Daoy (cell line): ENCODE measurements around the gene TUBB1. TPM values are rescaled to one million over a fixed set of nuclear protein-coding genes. Genes with fewer than 3 reads are reported as not detected.
"Not testable (repeated sequence)": the region's sequence is repeated elsewhere in the genome, so short reads cannot be mapped to it uniquely, and the experiment has no call there.

Experiments used
- DNase-seq: peaks from one replicate; pipeline ENCODE4 v3.0.0-alpha.2; 2015; ENCODE audit warnings: low read depth
- total RNA-seq: library from RNA; depleted of rRNA; stranded (reverse); fragments of >200 nt; shearing (Covaris generic); gene quantifications from 2 replicates; pipeline ENCODE4 v1.2.3, GENCODE V29; 2014

Gene TUBB1
- total RNA-seq, 1 experiment from 2014 or later = not detected

DNA sequence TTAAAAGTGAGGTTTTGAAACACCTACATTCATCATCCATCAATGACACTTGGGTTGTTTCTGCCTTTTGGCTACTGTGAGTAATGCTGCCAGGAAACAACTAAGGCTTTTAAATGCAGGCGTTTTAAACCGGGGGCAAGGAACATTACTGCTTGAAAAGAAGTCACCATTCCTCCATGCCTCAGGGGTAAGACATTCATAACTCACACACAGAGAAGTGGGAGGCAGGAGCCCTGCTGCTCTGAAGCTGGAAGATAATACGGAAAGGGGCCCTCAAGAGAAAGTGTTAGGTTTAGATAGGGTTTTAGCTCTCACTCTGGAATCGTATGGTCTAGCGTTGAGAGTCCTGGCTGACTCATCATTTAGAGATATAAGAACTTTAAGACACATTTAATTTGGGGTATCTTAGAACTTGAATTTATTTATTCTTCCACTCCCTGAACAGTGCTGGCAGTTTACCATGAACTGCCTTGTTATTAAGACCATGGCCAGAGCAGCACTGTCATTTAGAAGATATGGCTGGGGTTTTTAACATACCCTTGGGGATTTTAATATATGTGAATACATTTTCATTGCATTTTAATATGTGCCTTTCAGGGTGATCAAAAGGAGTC, 1.8 kb downstream of the TUBB1 start:
- DNase-seq = peak; percentile 61

DNA sequence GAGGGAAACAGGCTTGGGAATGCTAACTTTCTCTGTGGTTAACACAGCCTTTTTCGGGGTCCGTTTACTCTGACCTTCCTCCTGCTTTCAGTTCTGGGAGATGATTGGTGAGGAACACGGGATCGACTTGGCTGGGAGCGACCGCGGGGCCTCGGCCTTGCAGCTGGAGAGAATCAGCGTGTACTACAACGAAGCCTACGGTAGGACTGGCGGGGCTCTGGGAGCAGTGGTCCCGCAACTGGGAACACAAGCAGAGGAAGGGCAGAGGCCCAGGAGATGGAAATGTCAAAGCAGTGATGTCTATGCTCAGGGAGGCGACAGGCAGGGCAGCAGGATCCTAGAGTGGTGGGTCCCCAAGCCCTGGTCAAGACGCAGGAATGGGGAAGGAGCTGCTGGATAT, 3.5 kb downstream of the TUBB1 start:
- DNase-seq = no peak

DNA sequence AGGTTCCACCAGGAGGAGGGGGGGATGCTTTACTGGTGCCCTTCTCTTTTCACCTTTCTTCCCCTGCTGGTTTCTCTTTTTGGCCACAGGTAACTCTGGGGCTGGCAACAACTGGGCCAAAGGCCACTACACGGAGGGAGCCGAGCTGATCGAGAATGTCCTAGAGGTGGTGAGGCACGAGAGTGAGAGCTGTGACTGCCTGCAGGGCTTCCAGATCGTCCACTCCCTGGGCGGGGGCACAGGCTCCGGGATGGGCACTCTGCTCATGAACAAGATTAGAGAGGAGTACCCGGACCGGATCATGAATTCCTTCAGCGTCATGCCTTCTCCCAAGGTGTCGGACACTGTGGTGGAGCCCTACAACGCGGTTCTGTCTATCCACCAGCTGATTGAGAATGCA, 4.4 kb downstream of the TUBB1 start:
- no peak for DNase-seq

DNA sequence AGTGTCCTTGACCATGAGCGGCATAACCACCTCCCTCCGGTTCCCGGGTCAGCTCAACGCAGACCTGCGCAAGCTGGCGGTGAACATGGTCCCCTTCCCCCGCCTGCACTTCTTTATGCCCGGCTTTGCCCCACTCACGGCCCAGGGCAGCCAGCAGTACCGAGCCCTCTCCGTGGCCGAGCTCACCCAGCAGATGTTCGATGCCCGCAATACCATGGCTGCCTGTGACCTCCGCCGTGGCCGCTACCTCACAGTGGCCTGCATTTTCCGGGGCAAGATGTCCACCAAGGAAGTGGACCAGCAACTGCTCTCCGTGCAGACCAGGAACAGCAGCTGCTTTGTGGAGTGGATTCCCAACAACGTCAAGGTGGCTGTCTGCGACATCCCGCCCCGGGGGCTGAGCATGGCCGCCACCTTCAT, 4.9 kb downstream of the TUBB1 start:
- no peak for DNase-seq

DNA sequence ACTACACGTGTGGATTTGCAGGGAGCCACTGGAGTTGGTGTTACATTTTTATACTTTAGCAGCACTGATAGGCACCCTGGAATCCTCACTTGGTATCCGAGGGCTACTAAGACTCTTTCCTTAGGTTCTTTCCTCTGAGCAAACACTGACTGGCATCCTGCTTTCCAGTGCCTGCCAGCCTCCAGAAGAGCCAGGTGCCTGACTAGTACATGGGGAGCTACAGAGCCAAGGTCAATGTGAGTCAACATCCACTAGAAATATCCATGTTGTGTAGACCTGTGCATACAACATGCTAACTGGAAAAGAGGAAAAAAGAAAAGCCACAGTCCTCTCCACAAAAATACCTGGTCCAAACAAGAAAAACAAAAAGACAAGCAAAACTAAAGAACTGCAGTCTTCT, 5.9 kb downstream of the TUBB1 start:
- no peak for DNase-seq

DNA sequence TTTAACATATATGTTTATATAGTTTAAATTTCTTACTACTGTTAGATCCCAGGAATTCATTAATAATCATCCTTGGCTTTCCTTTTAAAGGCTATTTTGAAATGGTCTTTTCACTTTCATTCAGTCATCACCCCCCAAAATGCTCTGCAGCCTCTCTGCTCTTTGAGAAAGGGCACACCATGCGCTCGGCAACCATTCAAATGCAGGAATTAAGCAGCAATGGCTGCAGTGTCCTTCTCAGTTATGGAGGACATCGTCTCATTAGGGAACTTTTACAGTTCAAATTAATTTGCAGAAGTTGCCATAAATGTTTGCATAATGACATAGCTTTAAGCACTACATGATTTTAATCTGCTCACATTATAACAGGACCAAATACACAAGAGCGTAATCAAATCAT, 6.3 kb downstream of the TUBB1 start:
- DNase-seq = no peak

DNA sequence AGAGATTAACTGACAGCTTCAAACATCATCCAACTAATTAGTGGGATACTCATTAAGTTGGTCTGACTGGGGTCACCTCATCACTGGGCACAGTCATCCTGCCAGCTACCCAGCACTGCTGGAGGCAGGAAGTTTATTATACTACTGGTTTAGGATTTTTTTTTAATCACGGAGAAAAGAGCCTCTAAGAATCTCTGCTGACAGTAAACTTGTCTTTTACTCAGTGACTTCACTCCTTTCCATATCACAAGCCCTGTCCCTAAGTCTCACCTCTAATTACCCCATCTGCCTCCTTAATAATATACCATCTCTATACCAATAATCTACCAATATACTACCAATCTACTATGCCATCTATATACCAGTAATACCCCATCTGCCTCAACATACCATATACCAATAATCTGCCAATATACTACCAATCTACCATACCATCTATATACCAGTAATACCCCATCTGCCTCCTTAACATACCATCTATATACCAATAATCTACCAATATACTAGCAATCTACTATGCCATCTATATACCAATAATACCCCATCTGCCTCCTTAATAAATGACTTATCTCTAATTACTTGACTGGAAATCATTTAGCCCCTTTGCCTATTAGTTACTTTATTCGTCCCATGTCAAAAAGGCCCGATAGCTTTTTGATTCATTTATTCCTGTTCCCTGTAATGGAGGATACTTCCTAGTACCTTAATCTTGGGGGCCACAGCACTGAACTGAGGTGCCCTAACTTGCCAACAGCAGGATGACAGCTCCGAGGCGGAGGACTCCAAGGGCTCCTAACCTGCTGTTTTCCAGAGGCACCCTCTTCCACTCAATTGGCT, 7.9 kb downstream of the TUBB1 start:
- no peak for DNase-seq

DNA sequence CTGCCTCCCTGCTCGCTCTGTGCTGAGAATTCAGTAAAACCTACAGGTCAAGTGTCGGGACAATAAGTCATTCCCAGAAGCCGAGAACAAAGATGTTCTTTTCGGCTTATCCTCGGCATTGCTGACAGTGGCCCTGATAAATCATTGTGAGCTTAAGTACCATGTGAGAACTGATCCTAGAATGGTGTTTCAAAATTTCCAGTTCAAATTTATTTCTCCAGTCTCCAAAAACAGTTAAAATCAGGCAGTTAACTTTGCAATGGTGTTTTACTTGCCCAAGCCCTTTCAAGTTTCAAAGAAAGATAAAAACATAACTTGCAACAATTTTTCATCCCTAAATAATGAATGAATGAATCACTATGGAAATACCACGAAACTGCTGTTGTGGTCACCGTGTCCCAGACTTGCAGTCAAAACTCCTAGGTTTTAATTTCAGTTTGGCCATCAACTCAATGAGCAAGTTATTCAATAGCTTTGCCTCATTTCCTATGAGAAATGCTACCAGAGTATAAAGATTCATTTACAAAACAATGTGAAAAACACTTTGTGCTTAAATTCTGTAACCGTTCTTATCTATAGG, 8.6 kb downstream of the TUBB1 start:
- peak; percentile 70 for DNase-seq

DNA sequence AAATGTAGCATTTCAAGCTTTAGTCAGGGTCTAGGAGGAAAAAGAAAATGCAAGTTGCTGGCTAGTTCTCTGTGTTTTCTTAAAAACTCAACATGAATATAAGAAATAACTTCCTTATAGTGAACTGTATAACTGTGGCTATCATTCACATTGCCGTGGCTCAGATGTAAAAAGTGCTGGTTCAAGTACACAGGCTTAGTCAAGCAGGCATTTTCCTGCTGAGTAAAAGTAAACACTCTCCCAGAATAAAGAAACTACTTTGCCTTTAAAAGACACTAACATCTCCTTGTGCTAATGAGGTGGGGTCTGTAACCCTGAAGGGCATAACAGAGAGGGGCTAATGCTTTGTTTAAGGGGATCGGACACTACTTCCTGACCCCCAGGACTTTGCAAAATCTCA, 9.6 kb downstream of the TUBB1 start:
- DNase-seq = no peak

DNA sequence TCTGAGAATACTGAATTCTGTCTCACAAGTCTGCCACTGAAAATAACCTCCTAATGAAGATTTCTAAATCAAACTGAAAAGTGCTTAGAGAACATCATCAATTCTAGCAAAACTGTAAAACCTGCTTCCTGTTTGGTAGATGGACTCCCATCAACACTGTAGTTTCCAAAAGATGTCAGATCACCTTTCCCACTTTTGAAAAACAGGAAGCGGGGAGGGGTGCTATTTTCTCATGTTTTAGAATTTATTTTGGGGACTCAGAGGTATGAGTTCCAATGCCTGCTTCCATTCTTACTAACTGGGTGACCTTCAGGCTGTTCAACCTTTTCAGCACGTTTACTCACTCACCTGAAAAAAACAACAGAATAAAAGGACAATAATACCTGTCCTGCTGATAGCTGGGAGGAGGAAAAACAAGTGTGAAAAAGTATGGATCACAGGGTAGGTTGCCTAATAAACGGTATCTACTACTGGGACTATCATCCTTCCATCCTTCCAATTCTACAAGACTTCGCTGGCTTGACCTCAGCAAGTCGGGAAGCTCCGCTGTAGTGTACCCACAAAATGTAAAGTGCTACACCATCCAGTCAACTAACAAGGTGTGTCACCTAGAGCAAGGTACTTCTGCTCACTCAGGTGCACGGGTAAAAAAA, 11.8 kb downstream of the TUBB1 start:
- DNase-seq = no peak

DNA sequence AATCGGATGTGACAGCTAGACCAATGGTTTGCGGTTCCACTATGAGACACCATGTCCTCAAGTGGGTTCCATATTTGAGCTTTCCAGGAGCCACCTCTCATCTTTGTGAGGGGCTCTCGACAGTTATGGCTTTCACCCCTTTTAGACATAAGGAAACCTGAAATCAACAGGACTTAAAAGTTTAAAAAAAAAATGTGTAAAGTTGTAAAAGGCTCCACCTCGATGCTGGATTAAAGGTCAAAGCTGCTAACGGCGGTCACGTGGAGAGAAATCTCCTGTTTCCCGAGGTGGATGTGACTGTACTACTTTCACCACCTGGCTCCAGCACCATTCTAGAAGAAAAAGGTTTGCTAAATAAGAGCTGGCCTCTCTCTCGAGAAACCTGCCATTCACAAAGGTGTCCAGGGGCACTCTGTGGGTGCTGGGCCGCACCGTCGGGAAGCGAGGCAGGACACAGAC, 12.4 kb downstream of the TUBB1 start:
- DNase-seq = no peak

DNA sequence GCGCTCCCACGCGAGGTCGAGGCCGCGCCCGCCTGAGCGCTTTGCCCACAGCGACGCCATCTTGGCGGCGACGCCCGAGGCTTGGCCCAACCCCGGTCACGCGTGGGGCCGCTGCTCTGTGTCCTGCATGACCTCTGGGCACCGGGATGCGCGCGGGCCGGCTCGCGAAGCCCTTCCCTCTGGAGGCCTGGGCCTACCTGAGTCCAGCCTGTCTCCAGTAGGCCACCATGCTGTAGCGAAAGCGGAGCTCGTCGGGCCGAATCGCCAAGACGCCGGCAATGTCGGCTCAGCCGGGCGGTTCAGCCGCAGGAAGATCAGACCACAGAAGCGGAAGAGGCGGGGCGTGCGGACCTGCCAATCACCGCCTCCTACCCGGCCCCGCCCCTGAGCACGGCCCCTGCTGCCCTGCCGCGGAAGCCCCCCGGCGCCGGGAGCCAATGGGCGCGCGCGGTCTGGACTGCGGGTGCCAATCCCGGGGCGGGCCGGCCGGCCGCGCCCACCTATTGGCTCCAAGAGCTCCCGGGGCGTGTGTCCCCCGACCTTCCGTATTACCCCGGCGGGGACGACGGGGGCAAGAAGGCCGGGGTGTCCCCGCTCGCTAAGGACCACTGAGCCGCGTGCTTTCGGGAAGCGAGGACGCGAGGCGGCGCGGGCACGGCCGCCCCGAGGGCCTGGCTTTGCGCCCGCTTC, 12.9 kb downstream of the TUBB1 start, which contains the start of gene ATP5F1E:
Gene ATP5F1E, minus strand, starts transcription at position 313 of the 690 bp plus-strand sequence. Its CDS starts 84 bp downstream, at position 229.
- DNase-seq = peak; percentile 97

DNA sequence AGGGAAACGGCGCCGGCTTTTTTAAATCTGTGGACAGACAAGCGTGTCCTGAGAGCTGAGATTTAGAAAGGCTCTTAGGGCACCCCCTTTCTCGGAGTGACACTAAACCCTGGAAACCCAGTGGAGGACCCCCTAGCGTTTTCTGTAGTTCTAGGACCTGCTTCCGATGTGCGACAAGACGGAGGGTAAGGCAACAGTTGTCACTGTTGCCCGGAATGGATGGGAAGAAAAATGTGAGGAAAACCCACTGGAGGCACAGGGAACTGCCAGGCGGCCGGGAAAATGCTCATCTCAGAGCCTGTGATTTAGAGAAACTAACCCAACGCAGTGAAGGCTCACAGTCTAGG, 13.5 kb downstream of the TUBB1 start:
- DNase-seq = peak; percentile 38

DNA sequence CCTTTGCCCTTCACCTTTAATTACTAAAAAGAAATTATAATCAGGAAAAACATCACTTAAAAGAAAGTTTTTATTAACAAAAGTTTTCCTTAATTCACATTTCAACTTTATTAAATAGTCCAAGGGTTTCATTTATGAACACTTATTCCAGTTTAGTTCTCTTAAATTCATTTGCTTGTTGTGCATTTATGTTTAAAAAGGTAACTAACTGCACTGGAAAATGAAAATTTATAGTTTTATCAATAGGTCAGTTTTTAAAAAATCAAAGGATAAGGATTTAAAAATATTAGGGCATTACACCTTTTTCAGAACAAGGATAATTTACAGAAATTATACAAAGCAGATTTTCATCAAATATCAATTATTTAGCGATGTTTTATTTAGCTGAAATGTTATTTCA, 13.9 kb downstream of the TUBB1 start:
- DNase-seq = no peak

DNA sequence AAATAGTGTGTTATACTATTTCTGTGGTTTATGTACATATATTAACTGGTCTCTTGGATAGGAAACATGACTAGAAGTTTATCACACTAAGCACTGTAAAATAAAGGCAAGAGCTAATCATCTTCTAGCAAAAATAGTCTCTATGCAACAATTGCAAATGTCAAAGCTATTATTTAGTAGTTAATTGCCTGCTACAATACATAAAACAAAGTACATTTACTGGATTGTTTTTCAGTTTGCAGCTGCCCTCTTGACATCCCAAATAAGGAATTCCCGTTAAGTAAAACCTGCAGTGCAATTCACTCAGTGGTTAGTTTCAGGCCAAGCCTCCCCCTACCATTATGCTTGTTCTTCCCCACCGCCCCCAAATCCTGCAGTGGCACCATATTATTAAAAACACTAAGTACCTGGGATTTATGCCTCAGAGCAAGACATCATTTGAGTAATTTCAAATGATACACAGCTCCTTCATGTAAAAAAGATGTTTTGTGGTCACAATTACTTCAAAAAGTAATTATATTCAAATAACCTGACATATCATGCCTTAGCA, 14.5 kb downstream of the TUBB1 start:
- DNase-seq = no peak

DNA sequence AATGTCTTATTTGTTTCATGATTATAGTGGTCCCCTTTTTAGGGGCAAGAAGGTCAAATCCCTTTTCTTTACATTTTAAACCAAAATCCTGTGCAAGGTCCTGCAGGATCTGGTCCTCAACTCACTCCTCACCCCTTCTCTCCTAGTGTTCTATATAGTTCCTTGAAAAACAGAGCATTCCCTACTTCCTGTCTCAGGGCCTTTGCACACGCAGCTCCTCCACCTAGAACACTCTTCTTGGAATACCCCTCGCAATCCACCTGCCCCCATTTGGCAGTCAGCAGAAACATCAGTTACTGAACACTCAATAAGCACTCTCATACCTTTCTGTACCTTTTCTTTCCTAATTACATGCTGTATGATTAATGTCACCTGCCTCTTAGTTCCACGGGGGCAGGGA, 16.2 kb downstream of the TUBB1 start:
- DNase-seq = no peak

DNA sequence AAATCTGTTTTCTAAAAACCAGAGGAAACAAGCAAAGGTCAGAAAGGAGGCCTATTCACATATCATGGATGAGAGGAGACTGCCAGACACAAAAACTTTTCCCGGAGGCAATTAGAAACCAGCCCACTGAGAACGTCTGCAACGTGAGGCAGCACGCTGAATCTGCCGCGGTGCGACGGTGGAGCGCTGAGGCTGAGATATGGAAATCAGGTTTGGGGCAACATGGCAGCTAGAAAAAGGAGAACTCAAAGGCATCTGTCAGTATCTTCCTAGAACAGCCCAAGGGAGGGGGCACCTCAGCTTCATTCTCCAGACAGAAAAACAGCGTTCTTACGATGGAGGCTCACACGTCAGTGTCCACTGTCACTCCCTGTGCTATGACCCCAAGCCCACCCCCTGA, 18.2 kb downstream of the TUBB1 start:
- no peak for DNase-seq

DNA sequence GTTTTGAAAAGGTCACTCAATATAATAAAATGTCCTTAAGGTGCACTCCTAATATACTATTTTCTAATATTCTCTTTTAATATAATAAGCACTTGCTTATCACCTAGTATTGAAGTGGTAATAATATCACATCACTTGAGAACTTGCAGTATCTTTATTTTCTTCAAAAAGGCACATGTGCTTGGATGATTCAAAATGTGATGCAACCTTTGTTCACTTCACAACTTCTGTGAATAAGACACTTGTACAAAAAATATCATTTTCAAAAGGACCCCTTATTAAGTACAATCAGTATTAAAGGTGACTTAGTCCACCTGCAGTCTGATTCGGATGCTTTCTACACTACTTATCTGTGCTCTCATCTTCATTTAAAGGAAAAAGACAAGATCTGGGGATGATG, 20.0 kb downstream of the TUBB1 start:
- no peak for DNase-seq

DNA sequence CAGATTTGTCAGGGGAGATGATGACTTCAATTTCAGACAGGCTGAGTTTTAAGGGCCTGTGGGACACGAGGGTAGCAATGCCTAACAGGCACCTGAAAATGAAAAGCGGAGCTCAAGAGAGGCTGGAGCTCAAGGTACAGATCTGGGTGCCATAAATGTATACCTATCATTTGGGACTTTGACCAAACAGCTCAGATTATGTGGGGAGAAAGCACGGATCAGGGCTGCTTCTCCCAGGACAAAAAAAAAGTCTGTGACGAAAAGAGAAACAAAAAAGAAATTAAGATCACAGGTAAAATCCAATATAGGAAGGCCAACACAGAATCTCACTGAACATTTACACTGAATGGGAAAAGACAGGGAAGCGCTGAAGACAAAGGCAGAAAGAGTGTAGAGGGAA, 21.4 kb downstream of the TUBB1 start:
- no peak for DNase-seq

DNA sequence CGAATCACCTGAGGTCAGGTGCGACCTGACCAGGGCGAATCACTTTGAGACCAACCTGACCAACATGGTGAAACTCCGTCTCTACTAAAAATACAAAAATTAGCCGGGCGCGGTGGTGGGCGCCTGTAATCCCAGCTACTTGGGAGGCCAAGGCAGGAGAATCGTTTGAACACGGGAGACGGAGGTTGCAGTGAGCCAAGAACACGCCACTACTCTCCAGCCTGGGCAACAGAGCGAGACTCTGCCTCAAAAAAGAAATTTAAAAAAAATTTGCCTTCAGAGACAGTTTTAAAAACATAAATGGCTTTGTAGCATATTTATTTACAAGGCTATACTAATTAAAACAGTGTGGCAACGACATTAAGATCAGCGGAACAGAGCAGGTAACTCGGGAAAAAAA, 22.3 kb downstream of the TUBB1 start:
- not testable (repeated sequence) for DNase-seq

DNA sequence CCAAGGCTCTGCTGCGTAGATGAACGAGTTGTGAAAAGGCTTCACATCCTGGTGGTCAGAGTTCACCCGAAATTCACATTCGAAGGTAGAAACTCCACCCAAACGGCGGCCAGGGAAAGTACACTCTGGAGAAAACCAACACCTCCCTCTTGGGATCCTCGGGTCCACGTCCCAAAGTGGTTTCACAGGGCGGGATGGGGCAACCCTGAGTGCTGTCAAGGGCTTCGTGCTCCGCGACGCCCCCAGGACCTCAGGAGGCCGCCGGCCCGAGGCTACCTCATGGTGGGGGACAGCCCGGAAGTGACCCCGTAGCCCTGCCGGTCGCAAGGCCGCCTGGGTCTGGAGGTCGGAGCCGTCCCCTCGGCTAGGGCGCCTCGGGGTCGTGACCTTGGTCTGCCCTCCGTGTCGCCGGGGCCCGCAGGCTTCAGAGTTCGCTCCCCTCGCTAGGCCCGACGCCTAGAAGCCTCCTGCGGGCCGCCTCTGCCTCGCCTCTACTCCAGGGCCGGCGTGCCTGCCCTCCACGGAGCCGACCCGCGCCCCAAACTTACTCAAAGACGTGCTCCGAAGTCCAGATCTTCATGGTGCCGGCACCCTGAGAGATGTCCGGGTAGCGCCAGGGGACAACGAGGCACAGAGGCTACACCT, 23.0 kb downstream of the TUBB1 start, which contains the start of gene PRELID3B:
Gene PRELID3B, minus strand, starts transcription at position 636 of the 645 bp plus-strand sequence. Its CDS starts 56 bp downstream, at position 580.
- peak; percentile 16 for DNase-seq
